Neural cell (in vitro differentiated cells): ENCODE measurements around the gene SUMF1. TPM values are rescaled to one million over a fixed set of nuclear protein-coding genes. Genes with fewer than 3 reads are reported as not detected.

ENCODE experiments used
- H2AFZ ChIP-seq: fragments of 200-600, 300-800 bp; sonication (generic), shearing (Covaris generic); 2 replicates; pipeline ENCODE4 v1.6.0; 2014; ENCODE audit warnings: low read depth, mild to moderate bottlenecking, antibody characterized with exemption, low read length, moderate library complexity
- H3F3A ChIP-seq: fragments of 200-600 bp; shearing (Covaris generic); 2 replicates; pipeline ENCODE4 v1.6.1; 2016; ENCODE audit warnings: mild to moderate bottlenecking, moderate library complexity, mixed read lengths, antibody characterized with exemption, low read length; ENCODE audit not compliant: insufficient read depth, poor library complexity, severe bottlenecking
- H3K27ac ChIP-seq: fragments of 200-600, 300-800 bp; sonication (generic), shearing (Covaris generic); 2 replicates; pipeline ENCODE4 v1.5.1; 2014; ENCODE audit warnings: mild to moderate bottlenecking, low read length, moderate library complexity
- H3K27me3 ChIP-seq: fragments of 300-800, 200-600 bp; sonication (generic), shearing (Covaris generic); 2 replicates; pipeline ENCODE4 v1.6.0; 2014; ENCODE audit warnings: mild to moderate bottlenecking, low read depth, low read length, moderate library complexity; ENCODE audit not compliant: insufficient read depth
- H3K36me3 ChIP-seq: fragments of 300-800, 200-600 bp; sonication (generic), shearing (Covaris generic); 2 replicates; pipeline ENCODE4 v1.5.1; 2014; ENCODE audit warnings: mild to moderate bottlenecking, antibody characterized with exemption, low read length, moderate library complexity; ENCODE audit not compliant: insufficient read depth
- H3K4me2 ChIP-seq: fragments of 300-800, 200-600 bp; sonication (generic), shearing (Covaris generic); 2 replicates; pipeline ENCODE4 v1.6.0; 2014; ENCODE audit warnings: mild to moderate bottlenecking, low read length
- H3K4me3 ChIP-seq: fragments of 300-800, 200-600 bp; sonication (generic), shearing (Covaris generic); 2 replicates; pipeline ENCODE4 v1.5.1; 2014; ENCODE audit warnings: mild to moderate bottlenecking, low read length, moderate library complexity
- H3K79me2 ChIP-seq: fragments of 200-600 bp; shearing (Covaris generic); replicated peaks from 2 replicates; pipeline ENCODE4 v1.6.0; 2014; ENCODE audit warnings: mild to moderate bottlenecking, low read length, moderate library complexity; ENCODE audit not compliant: insufficient read depth
- H3K9ac ChIP-seq: fragments of 300-800, 200-600 bp; sonication (generic), shearing (Covaris generic); 2 replicates; pipeline ENCODE4 v1.6.1; 2016; ENCODE audit warnings: mild to moderate bottlenecking, low read length, mixed read lengths
- H3K9me2 ChIP-seq: fragments of 200-600 bp; shearing (Covaris generic); 2 replicates; pipeline ENCODE4 v1.6.1; 2016; ENCODE audit warnings: mild to moderate bottlenecking, low read length, mixed read lengths; ENCODE audit not compliant: insufficient read depth
- H3K9me3 ChIP-seq: fragments of 200-600, 300-800 bp; sonication (generic), shearing (Covaris generic); 2 replicates; pipeline ENCODE4 v1.6.1; 2016; ENCODE audit warnings: mild to moderate bottlenecking, mixed run types, low read length, moderate library complexity, mixed read lengths
- H4K20me1 ChIP-seq: fragments of 200-600 bp; shearing (Covaris generic); 2 replicates; pipeline ENCODE4 v1.6.1; 2016; ENCODE audit warnings: mild to moderate bottlenecking, mixed run types; ENCODE audit not compliant: insufficient read depth
- EP300 ChIP-seq: fragments of 450-650 bp; conservative IDR thresholded peaks from 2 replicates; pipeline ENCODE4 v1.6.1; 2014; ENCODE audit warnings: antibody characterized with exemption, mild to moderate bottlenecking, moderate library complexity; ENCODE audit not compliant: poor library complexity, severe bottlenecking
- EZH2 ChIP-seq: fragments of 200-600, 300-800 bp; shearing (Covaris generic), sonication (generic); IDR thresholded peaks from 2 replicates; pipeline ENCODE4 v1.6.1; 2014; ENCODE audit warnings: antibody characterized with exemption, low read length, borderline replicate concordance, mild to moderate bottlenecking; ENCODE audit not compliant: insufficient read depth, poor library complexity, severe bottlenecking
- MXI1 ChIP-seq: fragments of 450-650 bp; conservative IDR thresholded peaks from 2 replicates; pipeline ENCODE4 v1.6.1; 2014; ENCODE audit warnings: antibody characterized with exemption, mild to moderate bottlenecking; ENCODE audit not compliant: poor library complexity, severe bottlenecking
- POLR2AphosphoS5 ChIP-seq: IDR thresholded peaks from 2 replicates; pipeline ENCODE4 v1.6.1; 2012
- RAD21 ChIP-seq: fragments of 450-650 bp; conservative IDR thresholded peaks from 2 replicates; pipeline ENCODE4 v1.6.1; 2014; ENCODE audit warnings: antibody characterized with exemption, mild to moderate bottlenecking, moderate library complexity
- SMC3 ChIP-seq: fragments of 450-650 bp; conservative IDR thresholded peaks from 2 replicates; pipeline ENCODE4 v1.6.1; 2014; ENCODE audit warnings: antibody characterized with exemption, mild to moderate bottlenecking, moderate library complexity; ENCODE audit not compliant: poor library complexity
- TAF1 ChIP-seq: IDR thresholded peaks from 2 replicates; pipeline ENCODE4 v1.6.1; 2012; ENCODE audit warnings: low read depth
- polyA plus RNA-seq: library from polyadenylated mRNA; depleted of rRNA; stranded (reverse); fragments of >200 nt; gene quantifications from 2 replicates; pipeline ENCODE4 v1.2.3, GENCODE V29; 2014
- TF ChIP-seq, protein P1 (sequence below): IDR thresholded peaks from 2 replicates; pipeline ENCODE4 v1.6.1; 2012; ENCODE audit warnings: borderline replicate concordance
- TF ChIP-seq, protein P2 (sequence below): fragments of 450-650 bp; IDR thresholded peaks from 2 replicates; pipeline ENCODE4 v1.5.1; 2014; ENCODE audit warnings: antibody characterized with exemption, mild to moderate bottlenecking, moderate library complexity; ENCODE audit not compliant: poor library complexity, severe bottlenecking

The SUMF1 gene
- polyA plus RNA-seq, 1 donor from 2014 or later, result 3.6 TPM

DNA sequence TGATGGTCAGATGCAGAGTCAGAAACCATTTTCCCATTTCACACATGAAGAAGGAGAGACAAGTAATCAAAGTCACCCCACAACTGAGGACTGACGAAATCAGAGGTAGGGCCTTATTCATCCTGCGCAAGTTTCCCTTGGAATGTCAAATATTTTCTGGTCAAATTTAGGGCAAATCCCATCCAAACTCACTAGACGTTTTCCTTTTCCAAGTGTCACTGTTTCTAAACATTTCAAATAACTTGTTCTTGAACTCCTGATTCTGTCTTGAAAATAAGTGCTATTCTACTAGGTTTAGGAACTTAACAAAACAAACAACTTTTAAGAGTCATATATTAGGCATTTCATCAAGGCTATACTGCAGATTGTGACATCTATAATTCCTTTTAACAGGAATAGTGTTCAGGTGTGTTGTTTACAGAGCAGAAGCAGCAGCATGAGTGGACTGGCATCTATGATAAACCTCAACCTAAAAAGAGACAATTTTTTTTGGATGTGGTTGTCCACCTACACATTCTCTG lies 40.7 kb downstream of the SUMF1 start:
- Histone ChIP-seq H2AFZ (no peak overlapping the region), H3K4me2 (no peak overlapping the region), H3K36me3 (no peaks in the 10 kb centered on the region), H3K27ac (no peak overlapping the region), H3K9me2 (no peaks in the 10 kb centered on the region), H3F3A (no peaks in the 10 kb centered on the region), H3K27me3 (no peaks in the 10 kb centered on the region), H3K9me3 (no peaks in the 10 kb centered on the region), H3K4me3 (peak overlapping the region; percentile 29), H3K9ac (no peak overlapping the region), H3K79me2 (no peaks in the 10 kb centered on the region), H4K20me1 (no peaks in the 10 kb centered on the region)
- no peak for TF ChIP-seq EZH2

DNA sequence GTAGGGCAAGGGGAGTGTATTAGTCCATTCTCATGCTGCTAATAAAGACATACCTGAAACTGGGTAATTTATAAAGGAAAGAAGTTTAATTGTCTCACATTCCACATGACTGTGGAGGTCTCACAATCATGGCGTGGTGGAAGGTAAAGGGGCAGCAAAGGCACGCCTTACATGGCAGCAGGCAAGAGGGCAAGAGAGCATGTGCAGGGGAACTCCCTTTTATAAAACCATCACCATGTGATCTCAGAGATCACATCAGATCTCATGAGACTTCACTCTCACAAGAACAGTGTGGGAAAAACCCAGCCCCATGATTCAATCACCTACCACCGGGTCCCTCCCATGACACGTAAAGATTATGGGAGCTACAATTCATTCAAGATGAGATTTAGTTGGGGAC lies 41.4 kb downstream of the SUMF1 start:
- H3F3A ChIP-seq, result no peaks in the 10 kb centered on the region
- no peaks in the 10 kb centered on the region for H3K9me3 ChIP-seq
- no peak overlapping the region for H3K4me3 ChIP-seq
- no peak overlapping the region for H3K9ac ChIP-seq
- no peaks in the 10 kb centered on the region for H3K36me3 ChIP-seq
- no peak overlapping the region for H2AFZ ChIP-seq
- H3K9me2 ChIP-seq, result no peaks in the 10 kb centered on the region
- H4K20me1 ChIP-seq, result no peaks in the 10 kb centered on the region
- H3K27ac ChIP-seq, result no peak overlapping the region
- no peaks in the 10 kb centered on the region for H3K27me3 ChIP-seq
- no peaks in the 10 kb centered on the region for H3K79me2 ChIP-seq
- H3K4me2 ChIP-seq, result no peak overlapping the region
- TF ChIP-seq RAD21 (no peak), EP300 (no peak), SMC3 (no peak), TAF1 (no peak), POLR2AphosphoS5 (no peak)
- TF ChIP-seq, protein P1, sequence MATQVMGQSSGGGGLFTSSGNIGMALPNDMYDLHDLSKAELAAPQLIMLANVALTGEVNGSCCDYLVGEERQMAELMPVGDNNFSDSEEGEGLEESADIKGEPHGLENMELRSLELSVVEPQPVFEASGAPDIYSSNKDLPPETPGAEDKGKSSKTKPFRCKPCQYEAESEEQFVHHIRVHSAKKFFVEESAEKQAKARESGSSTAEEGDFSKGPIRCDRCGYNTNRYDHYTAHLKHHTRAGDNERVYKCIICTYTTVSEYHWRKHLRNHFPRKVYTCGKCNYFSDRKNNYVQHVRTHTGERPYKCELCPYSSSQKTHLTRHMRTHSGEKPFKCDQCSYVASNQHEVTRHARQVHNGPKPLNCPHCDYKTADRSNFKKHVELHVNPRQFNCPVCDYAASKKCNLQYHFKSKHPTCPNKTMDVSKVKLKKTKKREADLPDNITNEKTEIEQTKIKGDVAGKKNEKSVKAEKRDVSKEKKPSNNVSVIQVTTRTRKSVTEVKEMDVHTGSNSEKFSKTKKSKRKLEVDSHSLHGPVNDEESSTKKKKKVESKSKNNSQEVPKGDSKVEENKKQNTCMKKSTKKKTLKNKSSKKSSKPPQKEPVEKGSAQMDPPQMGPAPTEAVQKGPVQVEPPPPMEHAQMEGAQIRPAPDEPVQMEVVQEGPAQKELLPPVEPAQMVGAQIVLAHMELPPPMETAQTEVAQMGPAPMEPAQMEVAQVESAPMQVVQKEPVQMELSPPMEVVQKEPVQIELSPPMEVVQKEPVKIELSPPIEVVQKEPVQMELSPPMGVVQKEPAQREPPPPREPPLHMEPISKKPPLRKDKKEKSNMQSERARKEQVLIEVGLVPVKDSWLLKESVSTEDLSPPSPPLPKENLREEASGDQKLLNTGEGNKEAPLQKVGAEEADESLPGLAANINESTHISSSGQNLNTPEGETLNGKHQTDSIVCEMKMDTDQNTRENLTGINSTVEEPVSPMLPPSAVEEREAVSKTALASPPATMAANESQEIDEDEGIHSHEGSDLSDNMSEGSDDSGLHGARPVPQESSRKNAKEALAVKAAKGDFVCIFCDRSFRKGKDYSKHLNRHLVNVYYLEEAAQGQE, result no peak

DNA sequence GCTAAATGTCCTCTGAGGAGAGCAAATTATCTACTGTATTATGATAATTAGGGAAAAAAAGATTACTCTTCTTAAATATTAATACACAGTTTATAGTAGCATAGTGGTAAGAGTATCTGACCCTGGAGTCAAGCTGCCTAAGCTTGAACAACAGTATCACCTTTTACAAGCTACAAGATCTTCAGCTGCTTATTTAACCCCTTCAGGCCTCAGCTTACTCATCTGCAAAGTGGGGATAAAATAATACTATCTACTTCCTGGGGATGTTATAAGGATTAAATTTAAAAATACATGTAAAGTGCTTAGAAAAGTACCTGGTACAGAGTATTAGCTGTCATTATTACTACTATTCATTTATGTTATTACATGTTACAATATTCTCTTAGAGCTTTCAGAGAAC lies 42.0 kb downstream of the SUMF1 start:
- no peak overlapping the region for H3K27ac ChIP-seq
- no peak overlapping the region for H2AFZ ChIP-seq
- no peak overlapping the region for H3K4me3 ChIP-seq
- no peaks in the 10 kb centered on the region for H3K9me2 ChIP-seq
- H3K4me2 ChIP-seq, result no peak overlapping the region
- no peaks in the 10 kb centered on the region for H3K79me2 ChIP-seq
- no peaks in the 10 kb centered on the region for H3K36me3 ChIP-seq
- no peak overlapping the region for H3K9ac ChIP-seq
- no peaks in the 10 kb centered on the region for H3F3A ChIP-seq
- H3K9me3 ChIP-seq, result no peaks in the 10 kb centered on the region
- no peaks in the 10 kb centered on the region for H3K27me3 ChIP-seq
- no peaks in the 10 kb centered on the region for H4K20me1 ChIP-seq
- no peak for TF ChIP-seq EZH2
- no peak for TF ChIP-seq POLR2AphosphoS5
- TF ChIP-seq, protein P2, sequence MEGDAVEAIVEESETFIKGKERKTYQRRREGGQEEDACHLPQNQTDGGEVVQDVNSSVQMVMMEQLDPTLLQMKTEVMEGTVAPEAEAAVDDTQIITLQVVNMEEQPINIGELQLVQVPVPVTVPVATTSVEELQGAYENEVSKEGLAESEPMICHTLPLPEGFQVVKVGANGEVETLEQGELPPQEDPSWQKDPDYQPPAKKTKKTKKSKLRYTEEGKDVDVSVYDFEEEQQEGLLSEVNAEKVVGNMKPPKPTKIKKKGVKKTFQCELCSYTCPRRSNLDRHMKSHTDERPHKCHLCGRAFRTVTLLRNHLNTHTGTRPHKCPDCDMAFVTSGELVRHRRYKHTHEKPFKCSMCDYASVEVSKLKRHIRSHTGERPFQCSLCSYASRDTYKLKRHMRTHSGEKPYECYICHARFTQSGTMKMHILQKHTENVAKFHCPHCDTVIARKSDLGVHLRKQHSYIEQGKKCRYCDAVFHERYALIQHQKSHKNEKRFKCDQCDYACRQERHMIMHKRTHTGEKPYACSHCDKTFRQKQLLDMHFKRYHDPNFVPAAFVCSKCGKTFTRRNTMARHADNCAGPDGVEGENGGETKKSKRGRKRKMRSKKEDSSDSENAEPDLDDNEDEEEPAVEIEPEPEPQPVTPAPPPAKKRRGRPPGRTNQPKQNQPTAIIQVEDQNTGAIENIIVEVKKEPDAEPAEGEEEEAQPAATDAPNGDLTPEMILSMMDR, result no peak
- TF ChIP-seq EP300, result no peak
- TF ChIP-seq, protein P1, result no peak
- TF ChIP-seq SMC3, result no peak
- no peak for TF ChIP-seq TAF1
- TF ChIP-seq RAD21, result no peak
- no peak for TF ChIP-seq MXI1
